GM18870 (cell line): ENCODE data around the gene NRP1.

ENCODE experiments used
- ATAC-seq: cut with Tn5 transposase; IDR thresholded peaks from one replicate; pipeline ENCODE4 v1.9.1; 2021; ENCODE audit warnings: moderate library complexity; ENCODE audit not compliant: unreplicated experiment

Gene NRP1

GRCh38 chr10:33293531-33294170 is 40.8 kb downstream of the NRP1 start:
- ATAC-seq = no peak

DNA sequence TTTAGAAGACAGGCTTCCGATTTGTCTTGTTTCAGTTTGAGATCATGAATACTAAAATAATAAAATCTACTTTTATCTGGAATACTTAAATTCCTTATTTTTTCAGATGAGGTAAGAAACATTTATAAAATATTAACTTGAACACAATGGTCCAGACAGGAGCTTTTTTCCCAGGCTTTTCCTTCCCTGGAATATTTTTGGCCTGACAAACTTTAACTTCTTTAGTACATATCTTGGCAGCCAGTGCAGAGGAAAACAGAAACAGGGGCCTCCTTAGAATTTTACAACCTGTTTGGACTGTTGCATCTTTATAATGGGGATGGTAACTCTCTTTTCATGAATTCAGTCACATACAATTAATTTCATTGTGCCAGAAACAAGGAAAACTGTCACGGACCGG is 41.4 kb downstream of the NRP1 start:
- ATAC-seq = no peak

DNA sequence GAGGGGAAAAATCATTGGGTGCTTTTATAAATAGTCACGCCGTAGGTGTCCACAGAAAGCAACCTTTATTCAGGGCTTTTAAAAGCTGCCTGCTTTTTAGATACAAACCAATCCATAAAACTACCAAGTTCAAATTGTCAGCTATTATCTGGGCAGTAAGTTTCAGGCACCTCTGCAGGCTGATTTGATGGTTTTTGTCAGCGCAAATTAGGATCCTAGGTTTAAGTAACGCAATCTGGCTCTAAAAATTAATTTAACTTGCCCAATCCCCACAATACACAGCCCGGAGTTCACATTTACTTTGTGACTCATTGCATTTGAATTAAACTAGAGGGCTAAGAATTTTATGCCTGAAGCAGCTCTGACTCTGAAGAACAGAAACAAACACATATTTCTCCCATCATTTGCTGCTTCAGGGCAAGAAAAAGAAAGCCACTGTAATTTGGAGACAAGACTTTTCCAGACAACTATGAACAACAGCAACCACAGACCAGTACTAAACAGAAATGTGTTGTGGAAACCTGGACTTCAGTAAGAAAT is 43.3 kb downstream of the NRP1 start:
- ATAC-seq = no peak

- no peak for ATAC-seq
These were observed 44.0 kb downstream of the NRP1 start for GRCh38 chr10:33290321-33291052.

DNA sequence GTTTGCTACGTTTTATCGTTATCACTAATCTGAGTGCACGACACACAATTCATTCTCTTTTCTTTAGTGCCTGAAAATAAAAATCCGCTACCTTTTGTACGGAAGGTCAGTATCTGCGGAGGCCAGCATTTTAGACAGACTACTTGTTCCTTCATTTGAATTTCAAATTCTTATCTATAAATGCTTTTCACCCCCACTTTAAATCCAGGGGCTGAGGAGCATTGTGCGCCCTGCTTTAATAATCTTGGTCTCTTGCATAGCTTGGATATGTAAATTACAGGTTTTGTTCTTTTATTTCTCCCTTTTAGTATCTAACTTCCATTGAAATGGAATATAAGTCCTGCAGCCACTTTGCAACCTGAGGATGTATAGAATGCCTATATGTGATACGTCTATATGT is 44.7 kb downstream of the NRP1 start:
- no peak for ATAC-seq

DNA sequence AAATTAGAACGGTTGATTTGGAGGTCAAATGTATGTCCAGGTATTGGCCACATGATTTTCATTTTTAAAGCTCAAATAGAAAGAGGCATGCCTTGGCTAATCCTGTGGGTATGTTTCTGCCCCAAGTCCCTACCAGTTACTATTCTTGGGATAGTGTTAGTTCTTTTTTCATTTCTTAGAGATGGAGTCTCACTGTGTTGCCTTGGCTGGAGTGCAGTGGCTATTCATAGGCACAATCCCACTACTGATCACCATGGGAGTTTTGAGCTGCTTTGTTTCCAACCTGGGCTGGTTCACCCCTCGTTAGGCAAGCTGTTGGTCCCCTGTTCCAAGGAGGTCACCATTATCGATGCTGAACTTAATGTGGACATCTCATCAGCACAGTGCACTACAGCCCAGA is 46.3 kb downstream of the NRP1 start:
- ATAC-seq = no peak

- no peak for ATAC-seq
These were observed 47.4 kb downstream of the NRP1 start for GRCh38 chr10:33287112-33287511.

DNA sequence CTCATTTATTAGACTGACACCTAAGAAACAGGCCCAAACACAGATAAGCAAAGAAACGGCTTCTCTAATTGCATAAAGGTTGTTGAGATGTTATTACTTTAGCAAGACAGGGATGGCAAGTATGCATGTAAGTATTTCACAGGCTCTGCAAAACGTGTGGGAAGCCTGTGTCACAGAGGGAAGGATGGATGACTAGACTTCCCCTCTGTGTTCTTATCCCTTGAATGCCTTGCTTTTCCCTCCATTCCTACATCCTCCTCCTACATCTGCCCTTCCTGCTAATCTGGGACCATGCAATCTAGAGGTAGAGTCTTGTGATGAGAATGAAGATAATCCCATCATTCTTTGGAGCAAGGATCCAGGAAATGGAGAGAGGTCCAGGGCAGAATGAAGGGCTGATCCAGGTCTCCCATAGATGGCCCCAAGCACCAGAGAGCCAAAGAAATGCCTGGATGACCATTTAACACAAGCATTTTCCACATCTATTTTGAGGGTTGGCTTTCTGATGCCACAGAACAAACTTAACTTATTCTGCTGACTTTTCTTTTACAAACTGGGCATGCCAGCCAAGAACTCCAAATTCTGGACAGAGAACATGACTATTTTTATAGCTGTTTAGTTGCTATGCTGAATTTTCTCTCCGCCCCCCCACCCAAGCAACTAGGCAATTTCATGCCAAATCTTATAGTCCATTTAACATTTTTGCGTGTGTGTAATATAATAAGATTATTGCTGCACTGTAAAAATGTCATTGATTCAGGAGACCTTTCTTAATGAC is 48.1 kb downstream of the NRP1 start:
- ATAC-seq = no peak

- no peak for ATAC-seq
These were observed 49.5 kb downstream of the NRP1 start for GRCh38 chr10:33284945-33285344.

DNA sequence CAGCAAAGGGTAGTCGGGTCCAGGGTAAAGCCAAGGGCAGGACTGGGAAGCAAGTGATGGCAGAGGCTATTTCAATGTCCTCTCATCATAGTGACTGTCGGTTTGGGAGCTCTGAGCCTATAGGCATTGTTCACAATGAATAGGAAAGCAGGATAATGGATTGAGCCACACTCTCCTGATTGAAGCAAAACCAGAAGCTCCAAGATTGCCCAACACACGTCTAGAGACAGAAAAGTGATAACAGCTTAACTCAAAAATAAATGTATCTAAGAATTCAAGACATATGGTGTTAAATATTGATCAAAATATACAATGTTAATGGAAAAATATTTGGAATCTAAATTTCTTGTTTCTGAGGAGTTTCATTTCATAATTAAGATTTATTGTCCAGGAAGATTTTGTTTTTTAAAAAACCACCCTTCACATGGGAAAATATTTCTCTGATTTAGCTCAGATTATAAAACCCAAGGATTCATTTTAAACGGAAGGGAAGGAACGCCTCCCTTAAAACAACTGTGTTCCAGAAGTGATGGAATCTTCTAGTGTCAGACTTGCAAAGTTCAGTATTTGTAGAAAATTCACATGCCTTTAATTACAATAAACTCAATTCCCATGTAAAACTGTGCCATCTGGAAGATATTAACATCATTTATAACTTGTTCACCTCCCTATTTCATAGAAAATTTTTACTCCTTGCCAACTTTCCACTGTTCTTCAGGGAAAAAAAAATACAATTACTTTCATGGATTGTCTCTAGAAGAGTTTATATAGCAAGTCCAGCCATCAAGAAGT is 54.5 kb downstream of the NRP1 start:
- no peak for ATAC-seq

DNA sequence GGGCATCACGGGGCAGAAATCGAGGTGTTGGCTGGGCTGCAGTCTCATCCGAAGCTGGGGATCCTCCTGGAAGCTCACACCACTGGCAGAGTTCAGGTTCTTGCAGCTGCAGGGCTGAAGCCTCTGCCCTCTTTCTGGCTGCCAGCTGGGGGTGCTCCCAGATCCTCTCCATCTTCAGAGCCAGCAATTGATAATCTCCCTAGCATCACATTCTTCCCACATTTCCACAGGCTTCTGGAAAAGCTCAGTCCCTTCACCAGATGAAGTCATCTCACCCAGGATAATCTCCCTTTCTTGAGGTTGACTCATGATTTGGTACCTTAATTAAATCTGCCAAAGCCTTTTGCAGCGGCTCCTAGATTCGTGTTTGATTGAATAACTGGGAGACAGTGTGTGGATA is 55.2 kb downstream of the NRP1 start:
- no peak for ATAC-seq

DNA sequence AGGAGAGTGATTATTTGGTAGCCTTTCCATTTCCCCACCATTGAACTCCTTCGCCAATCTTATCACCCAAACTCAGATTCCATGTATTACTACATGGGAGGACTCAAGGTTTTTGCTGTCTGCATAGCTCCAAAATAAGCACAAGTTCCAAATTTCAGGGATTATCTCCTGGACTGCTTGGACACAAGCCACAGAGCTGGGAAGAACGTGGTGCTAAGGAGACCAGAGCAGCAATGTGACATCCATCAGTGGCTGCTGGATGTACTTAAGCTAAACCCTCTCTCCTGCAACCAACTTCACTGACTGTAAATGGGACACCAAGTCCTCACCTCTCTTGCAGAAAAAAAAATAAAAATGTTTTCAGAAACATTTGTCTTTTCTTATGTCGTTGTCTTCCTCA is 56.3 kb downstream of the NRP1 start:
- ATAC-seq = no peak

- no peak for ATAC-seq
These were observed 57.3 kb downstream of the NRP1 start for GRCh38 chr10:33277135-33277536.

DNA sequence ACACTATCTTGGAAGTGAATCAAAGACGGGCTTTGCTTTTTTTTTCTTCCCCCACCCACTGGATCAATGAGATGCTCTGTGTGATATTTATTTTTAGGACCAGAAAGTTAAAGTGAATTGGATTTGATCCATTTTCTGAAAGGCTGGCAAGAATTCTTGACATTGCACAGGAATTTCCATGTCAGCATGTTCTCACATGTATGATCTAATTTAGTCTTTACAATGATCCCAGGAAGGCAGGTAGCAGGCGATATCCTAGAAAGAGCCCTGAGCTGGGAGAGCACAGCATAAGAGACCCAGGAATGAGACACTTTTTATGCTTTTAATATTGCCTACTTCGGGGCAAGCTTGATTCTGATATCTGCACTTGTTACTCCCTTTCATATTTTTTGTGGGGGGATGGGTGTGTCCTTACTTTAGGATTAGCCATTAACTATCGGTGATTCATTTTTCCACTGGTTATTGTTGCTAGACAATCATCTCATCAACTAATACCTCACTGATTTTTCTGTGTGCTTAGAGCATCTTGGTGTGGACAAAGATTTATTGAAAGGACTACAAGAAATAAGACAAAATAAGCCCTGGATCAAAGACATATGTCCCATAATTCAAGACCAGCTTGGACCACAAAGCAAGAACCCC is 58.1 kb downstream of the NRP1 start:
- ATAC-seq = no peak

- no peak for ATAC-seq
These were observed 60.2 kb downstream of the NRP1 start for GRCh38 chr10:33274096-33274785.

- no peak for ATAC-seq
These were observed 61.0 kb downstream of the NRP1 start for GRCh38 chr10:33273295-33274002.

DNA sequence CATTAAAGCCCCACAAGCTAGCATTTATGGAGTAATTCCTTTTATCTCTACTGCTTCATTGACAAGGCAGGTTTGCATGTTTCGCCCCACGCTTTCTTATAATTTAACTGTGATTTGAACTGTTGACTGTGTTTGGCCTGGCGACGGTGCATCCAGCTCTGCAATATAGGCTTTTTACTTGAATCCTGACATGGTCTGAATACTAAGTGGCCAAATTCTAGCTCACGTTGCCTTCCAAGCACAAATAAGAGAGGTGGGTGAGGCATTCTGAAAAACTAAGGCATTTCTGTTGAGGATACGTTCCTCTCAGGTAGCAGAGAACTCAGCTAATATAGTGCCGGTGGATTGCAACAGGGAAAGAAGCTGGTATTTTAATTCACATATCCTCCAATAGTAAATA is 61.8 kb downstream of the NRP1 start:
- ATAC-seq = no peak

GRCh38 chr10:33271969-33272583 is 62.4 kb downstream of the NRP1 start:
- no peak for ATAC-seq

GRCh38 chr10:33270971-33271370 is 63.5 kb downstream of the NRP1 start:
- ATAC-seq = no peak
